Stimulated activated CD4-positive, alpha-beta T cell treated with anti-CD3 and anti-CD28 coated beads, Interleukin-2, amount 100 ng/mL, for 4 hours (primary cell): ENCODE data around the gene NDUFAF2.

Source experiments
- DNase-seq: peaks from one replicate; pipeline ENCODE4 v3.0.0-alpha.2; 2020; ENCODE audit warnings: low read depth

NDUFAF2 gene

DNA sequence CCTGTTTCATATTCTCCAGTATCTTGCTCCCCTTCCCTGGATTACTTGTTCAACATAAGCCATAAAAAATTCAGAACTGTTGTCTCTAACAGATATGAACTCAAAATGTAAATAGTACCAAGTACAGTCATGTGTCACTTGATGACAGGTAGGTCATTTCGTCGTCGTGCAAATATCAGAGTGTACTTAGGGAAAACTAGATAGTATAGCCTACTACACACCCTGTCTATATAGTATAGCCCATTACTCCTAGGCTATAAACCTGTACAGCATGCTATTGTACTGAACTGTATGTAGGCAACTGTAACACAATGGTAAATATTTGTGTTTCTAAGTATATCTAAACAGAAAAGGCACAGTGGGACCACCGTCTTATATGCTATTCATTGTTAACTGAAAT, 178.1 kb downstream of the NDUFAF2 start:
- DNase-seq = no peak

DNA sequence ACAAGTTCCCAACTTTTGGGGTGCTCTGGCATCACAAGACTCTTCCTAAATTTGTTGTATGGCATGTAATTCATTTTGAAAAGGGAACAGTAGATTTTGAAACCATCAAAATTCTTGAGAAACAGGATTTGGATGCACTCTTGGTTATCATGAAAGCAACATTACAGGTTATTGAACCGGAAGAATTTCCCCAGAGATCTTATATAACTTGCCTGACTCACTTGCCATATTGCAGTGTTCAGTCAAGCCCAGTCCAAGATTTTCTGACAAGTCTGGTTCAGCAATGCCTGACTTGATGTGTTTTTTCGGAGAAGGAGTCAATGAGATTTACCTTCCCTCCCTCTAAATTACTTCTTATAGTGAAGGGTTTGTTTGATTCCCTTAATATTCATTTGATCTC, 185.3 kb downstream of the NDUFAF2 start:
- DNase-seq = no peak

DNA sequence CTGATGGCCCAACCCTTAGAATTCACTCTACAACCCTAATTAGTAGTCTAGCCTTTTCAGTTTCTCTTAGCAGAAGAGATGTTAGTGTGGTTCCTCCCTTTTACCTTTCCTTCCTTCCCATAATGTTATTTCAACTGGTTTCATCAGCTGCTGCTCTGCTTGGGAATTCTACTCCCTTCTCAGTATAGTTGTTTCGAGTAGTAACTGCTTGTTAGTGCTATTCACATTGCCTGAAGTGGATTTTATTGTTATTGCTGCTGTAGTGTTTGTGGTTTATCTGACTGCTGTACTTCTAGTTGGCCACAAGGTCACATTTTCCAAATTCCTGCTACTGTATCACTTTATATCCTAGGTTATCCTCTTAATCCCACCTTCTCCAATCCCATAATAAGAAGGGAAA, 187.6 kb downstream of the NDUFAF2 start:
- no peak for DNase-seq

DNA sequence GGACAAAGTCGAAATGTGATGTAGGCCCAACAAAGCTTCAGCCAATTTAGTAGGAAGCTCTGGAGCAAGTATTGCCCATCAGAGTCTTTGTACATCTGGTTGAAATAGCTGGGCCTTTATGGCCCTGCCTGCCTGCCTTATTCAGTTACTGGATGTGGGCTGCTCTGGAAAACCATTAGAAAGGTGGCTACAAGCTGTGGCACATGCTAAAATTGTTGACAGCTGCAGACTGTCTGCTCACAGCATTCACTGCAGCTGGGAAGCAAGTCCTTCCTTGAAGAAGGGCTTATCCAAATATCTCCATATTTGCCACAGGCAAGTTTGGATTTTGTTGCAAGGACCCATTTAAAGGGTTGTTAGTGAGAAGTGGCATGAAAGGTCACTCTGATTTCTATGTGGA, 192.8 kb downstream of the NDUFAF2 start:
- no peak for DNase-seq

DNA sequence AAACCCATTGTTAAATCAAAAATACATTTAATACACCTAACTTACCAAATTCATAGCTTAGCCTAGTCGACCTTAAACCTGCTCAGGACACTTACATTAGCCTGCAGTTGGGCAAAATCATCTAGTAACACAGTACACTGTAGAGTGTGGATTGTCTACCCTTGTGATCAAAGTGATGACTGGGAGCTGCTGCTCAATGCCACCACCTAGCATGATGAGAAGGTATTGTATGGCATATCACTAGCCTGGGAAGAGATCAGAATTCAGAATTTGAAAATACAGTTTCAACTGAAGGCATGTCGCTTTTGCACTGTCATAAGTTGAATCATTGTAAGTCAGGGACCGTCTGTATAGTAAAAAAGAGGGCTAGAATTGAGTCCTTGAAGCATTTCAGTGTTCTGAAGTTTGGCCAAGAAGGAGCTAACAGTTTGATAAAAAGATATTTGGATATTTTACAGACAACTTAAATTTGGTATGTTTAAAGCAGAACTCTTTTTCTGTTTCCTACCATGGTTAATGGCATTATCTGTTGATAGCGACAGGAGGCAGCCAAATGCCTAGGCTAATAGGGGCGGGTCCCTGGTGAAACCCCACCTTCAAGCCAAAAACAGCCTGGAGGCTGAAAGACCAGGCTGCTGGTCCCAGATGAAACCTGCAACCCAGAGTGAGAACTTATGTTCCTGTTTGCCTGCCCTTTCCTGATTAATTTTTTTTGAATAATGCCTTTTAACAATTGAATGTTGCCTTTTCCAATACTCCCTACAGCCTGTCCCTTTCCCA, 194.3 kb downstream of the NDUFAF2 start:
- no peak for DNase-seq

DNA sequence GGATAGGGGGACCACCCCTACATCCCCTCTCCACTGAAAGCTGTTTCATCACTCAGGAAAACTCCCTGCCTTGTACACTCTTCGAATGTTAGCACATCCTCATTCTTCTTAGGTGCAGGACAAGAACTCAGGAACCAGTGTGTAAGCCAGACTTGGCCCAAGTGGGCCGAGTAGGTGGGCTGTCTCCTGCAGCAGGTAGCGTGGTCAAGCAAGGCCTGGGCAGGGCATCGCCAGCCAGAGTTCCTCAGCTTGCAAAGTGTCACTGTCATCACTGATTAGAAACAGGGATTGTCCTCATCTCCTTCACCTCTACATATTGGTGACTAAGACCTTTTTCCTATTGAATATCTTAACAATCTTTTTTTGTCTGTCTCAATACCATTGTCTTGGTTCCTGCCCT, 194.9 kb downstream of the NDUFAF2 start:
- no peak for DNase-seq

DNA sequence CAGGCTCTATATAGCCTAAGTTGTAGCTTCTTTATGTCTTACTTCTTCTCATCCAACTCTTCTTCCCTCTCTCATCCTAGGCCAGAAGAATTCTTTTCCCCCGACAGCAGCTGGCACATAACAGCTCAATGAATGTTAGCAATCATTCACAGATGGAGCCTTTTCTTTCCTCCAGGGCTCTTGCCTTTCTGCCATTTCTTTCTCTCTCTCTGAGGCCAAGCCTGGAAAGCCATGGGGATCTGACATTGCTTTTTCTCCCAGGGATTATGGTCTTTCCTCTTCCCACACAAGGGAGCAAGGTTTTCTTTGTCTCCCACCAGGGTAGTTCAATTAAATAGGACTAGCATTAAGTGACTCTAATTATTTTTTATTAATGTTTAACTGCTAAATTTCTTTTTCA, 196.8 kb downstream of the NDUFAF2 start:
- DNase-seq = no peak

DNA sequence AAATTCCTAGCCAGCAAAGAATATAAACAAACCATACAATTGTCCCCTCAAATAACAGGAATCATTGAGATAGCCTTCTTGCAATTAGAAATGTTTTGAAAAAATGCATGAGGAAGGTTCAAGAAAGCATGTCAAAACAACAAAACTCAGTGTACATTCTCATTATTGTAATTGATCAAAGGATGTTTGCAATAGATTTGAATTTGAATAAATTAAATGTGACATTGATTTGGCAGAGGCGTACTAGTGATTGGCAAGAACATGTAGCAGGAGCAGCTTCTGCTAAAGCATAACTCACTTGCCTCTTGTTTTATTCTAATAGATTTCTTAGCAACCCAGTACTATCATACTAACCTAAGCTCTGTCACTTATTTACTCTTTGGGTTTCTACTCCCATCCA, 197.4 kb downstream of the NDUFAF2 start:
- DNase-seq = no peak

DNA sequence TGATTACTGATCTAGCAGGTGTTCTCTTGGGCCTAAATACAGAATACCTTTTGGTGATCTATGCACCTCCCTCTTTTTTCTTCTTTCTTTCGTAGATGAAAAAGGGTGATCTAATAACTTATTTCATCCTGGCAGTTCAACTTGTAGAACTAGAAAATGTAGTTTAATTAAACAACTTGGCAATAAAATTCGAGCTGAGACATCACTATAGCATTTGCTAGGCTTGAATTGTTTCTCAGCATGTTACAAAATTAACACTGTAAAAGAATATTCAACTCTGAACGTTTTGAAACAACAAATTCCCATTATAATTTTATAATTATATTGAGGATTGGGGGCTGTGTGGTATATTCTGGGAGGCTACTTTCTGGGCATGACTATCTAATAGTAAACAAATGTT, 197.8 kb downstream of the NDUFAF2 start:
- DNase-seq = no peak

DNA sequence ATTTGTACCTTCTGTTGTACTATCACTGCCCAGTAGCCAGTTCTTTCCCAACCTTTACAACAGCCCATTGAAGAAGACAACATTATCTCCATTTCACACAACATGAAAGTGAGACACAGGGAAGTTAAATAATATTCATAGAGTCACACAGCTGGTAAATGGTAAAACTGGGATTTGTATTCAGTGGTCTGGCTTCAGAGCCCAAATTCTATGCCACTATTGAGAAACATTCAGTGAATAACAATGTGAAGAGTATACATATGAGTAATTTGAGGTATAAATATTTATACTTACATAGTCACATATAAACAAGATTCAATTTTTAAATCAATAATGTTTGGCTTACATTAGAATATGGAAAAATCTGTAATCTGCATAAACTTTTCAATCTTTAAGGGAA, 203.5 kb downstream of the NDUFAF2 start:
- DNase-seq = no peak

DNA sequence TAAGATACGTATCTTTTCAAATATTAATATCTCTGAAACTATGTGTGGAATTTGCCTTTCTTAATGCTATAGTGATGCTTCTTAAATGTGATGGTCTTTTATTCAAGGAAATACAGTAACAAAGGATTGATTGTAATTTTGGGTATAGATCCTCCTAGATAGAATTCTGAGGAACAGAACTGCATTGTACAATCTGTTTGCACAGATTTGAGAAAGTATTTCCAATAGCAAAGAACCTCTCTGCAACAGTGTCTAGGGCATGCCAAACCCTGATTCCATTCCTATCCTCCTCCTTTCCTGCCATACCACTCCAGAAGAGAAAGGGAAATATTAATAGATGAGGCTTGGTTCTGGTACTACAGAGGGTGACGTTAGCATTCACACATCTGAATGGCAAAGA, 206.9 kb downstream of the NDUFAF2 start:
- no peak for DNase-seq

DNA sequence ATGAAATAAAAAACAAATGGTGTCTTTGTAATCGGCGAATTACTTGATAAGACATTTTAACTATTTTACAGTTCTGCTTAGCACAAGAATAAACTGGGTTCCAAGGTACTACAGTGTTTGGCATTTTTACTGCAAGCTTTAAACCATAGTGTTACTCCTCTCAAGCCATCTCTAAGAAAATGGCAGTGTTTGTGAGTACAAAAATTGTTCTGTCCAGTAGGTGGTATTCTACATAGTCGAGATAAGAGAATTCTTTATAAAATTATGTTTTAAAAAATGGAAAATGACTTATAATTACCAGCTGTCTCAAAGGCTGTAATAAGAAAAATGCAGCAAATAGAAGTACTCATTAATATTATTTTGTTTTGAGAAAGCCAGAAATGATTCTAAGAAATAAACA, 214.1 kb downstream of the NDUFAF2 start:
- DNase-seq = no peak

DNA sequence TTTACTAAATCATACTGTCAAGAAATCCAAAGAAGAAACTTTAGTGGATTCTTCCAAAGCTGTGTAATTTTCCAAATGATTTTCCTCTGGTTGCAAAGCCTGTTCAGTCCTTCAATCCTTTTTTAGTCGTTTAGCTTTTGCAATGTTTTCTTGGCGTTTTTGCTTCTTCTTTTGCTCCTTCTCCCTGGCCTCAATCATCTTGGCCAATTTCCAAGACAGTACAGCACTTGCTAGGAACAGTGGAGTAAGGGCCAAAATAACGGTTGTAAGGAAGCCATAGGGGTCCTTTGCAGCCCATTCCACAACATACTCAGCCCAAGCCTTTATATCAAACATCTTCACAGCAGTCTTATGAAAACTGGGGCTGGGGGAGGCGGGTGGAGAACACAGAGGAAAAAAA, 214.8 kb downstream of the NDUFAF2 start:
- no peak for DNase-seq

DNA sequence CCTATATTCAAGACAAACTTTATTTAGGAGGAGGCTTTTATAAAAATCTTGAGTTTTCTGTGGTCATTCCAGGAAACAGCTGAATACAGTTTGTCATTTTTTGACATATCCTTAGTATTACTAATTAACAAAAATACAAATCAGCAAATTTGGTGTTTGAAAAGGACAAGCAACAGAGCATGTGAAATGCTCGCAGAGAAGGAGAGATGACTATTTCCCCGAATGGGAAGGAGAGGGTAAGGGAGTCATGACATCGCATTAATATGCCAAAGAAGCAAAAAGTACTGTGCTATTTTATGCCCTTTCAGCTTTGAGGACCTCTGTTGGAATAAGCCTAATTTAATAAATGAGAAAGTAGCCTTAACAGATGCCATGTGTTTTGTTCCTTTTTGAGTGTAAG, 215.5 kb downstream of the NDUFAF2 start:
- no peak for DNase-seq

DNA sequence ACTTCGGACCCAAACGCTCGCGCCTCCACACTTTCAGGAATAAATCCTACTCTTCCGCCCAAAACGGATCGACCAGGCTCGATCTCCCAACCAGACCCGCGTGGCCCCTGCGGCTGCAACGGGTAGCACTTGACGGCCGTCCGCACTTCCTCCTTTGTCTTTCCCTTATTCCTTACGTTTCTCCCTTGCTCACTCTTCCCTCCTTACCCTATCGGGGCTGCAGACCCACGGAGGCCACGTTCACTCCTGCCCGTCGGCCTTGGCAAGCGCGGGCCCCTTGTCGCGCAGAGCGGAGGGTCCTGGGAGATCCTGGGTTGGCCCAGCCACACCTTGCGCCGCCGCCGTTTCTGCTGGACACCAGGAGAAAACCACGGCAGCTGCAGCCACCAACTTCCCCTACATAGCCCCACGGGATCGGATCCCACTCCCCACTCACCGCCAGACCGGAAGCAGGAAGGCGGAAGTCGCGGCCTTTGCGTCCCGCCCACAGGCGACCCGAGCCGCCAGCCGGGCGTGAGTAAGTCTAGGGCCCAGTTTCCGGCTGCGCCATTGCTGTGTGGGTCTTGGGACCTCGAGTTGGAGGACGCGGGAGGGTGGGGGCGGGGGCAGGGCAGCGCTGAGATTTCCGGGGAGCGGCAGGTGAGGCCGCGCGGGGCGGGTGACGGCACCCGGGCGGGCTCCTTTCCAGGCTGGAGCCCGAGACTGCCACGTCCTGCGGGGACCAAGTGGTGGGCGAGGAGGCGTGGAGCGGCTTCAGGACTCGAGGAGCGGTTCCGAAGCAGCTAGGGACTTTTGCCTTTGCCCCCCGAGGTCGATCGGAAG, 217.2 kb downstream of the NDUFAF2 start, which contains the start of gene SMIM15:
SMIM15 (minus strand) TSS at position 459 of the 822 bp plus-strand sequence. CDS start 2,297 bp downstream, outside the sequence.
- DNase-seq = peak; percentile 77

DNA sequence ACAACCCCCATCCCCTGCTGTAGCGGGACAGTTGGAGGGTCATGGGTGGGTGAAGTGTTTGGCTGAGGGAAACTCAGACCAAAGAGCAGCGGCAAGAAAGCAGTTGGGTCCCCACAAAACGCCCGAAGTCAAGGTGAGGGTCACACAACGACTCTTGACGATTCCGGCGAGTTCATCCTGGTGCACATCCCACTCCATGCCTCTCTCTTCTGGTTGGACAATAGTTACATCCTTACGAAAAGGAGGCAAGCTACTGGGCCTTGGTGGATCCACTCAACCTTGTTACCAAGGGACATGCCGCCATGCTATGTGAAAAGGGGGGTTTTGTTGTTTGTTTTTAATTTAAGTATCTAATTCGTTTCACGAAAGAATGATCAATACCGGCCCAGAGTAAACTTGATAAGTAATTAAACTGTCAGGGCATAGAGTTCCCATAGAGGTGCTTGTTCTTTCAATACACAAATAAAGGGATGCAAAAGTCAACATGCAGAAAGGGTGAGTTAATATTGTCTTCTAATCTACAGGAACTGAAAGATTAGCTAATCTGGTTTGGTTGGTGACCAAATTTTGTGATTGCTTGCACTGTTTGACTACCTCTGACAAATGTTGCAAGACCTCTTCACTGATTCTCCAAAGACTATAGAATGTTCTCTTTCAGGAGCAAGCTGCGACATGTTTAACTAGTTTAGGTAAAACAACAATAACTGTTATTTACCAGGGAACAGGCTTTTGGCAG, 218.0 kb downstream of the NDUFAF2 start:
- no peak for DNase-seq

DNA sequence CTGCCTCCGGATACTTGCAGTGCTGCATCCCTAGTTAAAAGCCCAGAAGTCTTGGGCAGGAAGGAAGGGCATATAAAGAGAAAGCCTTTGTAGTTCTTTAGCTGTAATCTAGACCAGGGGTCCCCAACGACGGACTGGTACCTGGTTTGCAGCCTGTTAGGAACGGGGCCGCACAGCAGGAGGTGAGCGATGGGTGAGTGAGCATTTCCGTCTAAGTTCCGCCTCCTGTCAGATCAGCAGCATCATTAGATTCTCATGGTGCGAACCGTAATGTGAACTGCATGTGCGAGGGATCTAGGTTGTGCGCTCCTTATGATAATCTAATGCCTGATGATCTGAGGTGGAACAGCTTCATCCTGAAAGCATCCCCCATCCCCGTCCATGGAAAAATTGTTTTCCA, 218.9 kb downstream of the NDUFAF2 start:
- no peak for DNase-seq

DNA sequence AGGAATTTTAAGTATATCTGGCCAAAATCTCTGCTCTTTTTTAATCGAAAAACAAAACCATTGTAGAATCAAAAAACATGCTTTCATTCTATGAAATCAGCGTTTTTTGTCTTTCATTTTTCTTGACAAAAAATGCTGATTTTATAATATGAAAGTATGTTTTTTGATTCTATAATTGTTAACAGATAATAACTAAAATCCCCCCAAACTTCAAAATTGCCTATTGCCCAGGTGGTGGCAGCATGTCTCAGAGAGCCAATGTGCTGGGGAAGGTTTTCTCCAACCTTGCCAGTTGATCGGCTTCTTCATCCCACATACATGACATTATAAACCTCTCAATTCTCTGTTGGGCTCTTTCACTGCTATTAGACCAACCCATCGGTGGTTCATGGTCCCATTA, 222.4 kb downstream of the NDUFAF2 start:
- DNase-seq = no peak

DNA sequence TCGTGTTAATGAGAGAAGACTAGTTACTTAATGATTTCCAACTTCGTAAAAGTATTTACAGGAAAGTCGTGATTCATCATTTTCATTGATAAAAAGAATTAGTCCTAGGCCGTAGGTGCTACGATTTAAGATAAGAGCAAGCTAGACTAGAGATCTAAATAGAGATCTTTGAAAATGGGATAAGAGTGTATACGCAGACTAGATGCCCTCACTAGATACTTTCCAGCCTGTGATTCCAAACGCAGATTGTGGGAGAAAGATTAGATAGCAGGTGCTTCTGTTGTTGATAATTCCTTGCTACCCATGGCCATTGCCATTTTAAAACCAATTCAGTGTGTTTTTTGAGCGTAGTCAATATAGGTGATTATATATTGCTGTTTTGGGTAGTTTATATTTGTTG, 223.9 kb downstream of the NDUFAF2 start:
- no peak for DNase-seq

DNA sequence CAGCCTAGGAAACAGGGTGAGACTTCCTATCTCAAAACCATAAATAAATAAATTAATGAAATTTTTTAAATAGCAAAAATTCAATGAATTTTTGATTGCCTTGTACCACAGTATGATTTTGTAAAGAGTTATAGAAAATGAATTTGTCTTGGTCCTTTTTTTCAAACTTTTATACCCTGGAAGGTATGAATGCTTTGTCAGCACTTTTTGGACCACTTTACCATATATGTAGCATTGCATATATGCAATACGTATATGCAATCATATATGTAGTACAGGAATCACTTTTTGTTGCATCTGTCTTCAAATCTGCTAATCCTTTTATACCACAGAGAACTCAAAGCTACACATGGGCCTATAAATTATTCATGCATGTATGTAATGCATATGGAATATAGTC, 226.5 kb downstream of the NDUFAF2 start:
- DNase-seq = no peak

DNA sequence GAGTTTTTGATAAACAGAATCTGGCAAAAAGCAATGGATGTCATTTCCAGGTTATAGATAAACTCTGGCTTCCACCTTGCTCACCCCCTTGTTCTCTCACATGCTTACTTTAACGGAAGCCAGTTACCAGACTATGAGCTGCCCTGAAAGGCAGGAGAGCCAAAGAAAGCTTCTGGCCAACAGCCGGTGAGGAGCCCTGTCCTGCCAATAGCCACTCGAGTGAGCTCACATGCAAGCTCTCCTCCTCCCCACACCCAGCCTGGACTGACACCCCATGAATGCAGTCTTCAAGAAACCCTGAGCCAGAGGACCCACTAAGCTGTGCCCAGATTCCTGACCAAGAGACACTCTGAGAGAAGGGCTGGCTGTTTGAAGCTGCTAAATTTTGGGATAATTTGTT, 231.6 kb downstream of the NDUFAF2 start:
- no peak for DNase-seq

DNA sequence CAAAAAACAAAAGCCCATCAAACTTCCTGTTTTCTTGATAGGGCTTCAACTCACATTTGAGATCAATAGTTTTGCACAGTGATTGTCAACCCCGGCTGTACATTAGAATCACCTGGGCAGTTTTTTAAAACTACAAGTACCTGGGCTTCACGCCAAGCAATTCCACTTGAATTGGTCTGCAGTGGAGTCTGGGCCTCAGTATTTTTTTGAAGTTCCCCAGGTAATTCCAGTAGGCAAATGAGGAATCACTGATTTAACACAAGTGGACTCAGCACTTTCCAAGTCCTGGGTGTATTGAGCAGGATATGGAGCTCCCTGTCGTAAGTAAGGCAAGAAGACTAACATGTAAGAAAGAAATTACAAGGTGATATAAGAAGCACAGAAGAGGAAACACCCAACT, 232.1 kb downstream of the NDUFAF2 start:
- no peak for DNase-seq

DNA sequence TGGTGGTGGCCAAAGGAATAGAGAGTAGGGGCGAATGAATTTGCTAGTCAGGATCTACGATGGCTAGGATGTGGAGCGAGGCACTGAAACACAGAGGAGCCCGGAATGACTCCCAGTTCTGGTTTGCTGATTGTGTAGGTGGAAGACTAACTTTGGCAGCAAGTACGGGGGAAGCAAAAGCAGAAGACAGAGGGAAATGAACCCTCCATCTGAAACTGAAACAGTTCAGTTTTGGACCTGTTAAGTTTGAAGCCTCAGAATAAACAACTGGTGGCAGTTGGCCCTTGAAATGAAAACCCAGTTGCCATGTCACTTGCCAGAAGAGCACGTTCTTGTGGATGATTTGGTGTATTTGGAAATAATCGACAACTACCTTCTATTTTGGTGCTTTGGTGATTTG, 232.7 kb downstream of the NDUFAF2 start:
- DNase-seq = no peak
